DOHH2 (cell line): ENCODE measurements around the gene KIT.

ENCODE experiments used
- EZH2phosphoT487 ChIP-seq: fragments of 200-600 bp; sonication (generic); IDR thresholded peaks from 2 replicates; pipeline ENCODE4 v1.6.1; 2017; ENCODE audit warnings: borderline replicate concordance, mild to moderate bottlenecking, antibody characterized with exemption, low read length, moderate library complexity, mixed read lengths
- TF ChIP-seq, protein P1 (sequence below): fragments of 200-600 bp; sonication (generic); IDR thresholded peaks from one replicate; pipeline ENCODE4 v1.5.1; 2014; ENCODE audit warnings: antibody characterized with exemption, mild to moderate bottlenecking, low read depth, low read length; ENCODE audit not compliant: poor library complexity, severe bottlenecking

GRCh38 chr4:54677416-54677815, 19.7 kb downstream of the KIT start:
- TF ChIP-seq, protein P1, sequence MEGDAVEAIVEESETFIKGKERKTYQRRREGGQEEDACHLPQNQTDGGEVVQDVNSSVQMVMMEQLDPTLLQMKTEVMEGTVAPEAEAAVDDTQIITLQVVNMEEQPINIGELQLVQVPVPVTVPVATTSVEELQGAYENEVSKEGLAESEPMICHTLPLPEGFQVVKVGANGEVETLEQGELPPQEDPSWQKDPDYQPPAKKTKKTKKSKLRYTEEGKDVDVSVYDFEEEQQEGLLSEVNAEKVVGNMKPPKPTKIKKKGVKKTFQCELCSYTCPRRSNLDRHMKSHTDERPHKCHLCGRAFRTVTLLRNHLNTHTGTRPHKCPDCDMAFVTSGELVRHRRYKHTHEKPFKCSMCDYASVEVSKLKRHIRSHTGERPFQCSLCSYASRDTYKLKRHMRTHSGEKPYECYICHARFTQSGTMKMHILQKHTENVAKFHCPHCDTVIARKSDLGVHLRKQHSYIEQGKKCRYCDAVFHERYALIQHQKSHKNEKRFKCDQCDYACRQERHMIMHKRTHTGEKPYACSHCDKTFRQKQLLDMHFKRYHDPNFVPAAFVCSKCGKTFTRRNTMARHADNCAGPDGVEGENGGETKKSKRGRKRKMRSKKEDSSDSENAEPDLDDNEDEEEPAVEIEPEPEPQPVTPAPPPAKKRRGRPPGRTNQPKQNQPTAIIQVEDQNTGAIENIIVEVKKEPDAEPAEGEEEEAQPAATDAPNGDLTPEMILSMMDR: no peak
- no peak for TF ChIP-seq EZH2phosphoT487
